Activated CD8-positive, alpha-beta memory T cell treated with anti-CD3 and anti-CD28 coated beads, Interleukin-2, amount 10 ng/mL, durations not matched to agents 7 days and 5 days (primary cell): Measurements from ENCODE around the gene BORCS6. TPM values are rescaled to one million over a fixed set of nuclear protein-coding genes. Genes with fewer than 3 reads are reported as not detected.
A peak's percentile ranks its signal among the peaks of the same experiment; 100 is the strongest.

Source experiments
- ATAC-seq: fragments of 150-1000 bp; cut with Tn5 transposase; one replicate; pipeline ENCODE4 v1.10.0; 2021; ENCODE audit warnings: moderate library complexity
- CTCF ChIA-PET: fragments of 350-600 bp; sonication (Branson Sonifier 250); formaldehyde crosslinking; loops from one replicate; lab custom pipeline; 2021; ENCODE audit warnings: antibody characterized with exemption; lab: Charles Lee
- DNase-seq: peaks from one replicate; pipeline ENCODE4 v3.0.0-alpha.2; 2020
- H3K27ac Mint-ChIP-seq: one replicate; pipeline ENCODE4 v1.8.0; 2021; ENCODE audit warnings: mild to moderate bottlenecking, mixed read lengths
- H3K27me3 Mint-ChIP-seq: one replicate; pipeline ENCODE4 v1.8.0; 2021; ENCODE audit warnings: mixed read lengths
- H3K36me3 Mint-ChIP-seq: one replicate; pipeline ENCODE4 v1.8.0; 2021; ENCODE audit warnings: mild to moderate bottlenecking, mixed read lengths
- H3K4me1 Mint-ChIP-seq: one replicate; pipeline ENCODE4 v1.8.0; 2021; ENCODE audit warnings: mixed read lengths
- H3K4me3 Mint-ChIP-seq: one replicate; pipeline ENCODE4 v1.8.0; 2021; ENCODE audit warnings: mild to moderate bottlenecking, moderate library complexity, mixed read lengths
- H3K9me3 Mint-ChIP-seq: one replicate; pipeline ENCODE4 v1.8.0; 2022; ENCODE audit warnings: low read depth, mixed read lengths
- total RNA-seq, 2 experiments: library from RNA; stranded (reverse); gene quantifications; one replicate each; pipeline ENCODE4 v1.2.3, GENCODE V29; 2021

BORCS6 gene
- total RNA-seq, 2 experiments from 2014 or later, result 14.9 to 16.8 TPM

DNA sequence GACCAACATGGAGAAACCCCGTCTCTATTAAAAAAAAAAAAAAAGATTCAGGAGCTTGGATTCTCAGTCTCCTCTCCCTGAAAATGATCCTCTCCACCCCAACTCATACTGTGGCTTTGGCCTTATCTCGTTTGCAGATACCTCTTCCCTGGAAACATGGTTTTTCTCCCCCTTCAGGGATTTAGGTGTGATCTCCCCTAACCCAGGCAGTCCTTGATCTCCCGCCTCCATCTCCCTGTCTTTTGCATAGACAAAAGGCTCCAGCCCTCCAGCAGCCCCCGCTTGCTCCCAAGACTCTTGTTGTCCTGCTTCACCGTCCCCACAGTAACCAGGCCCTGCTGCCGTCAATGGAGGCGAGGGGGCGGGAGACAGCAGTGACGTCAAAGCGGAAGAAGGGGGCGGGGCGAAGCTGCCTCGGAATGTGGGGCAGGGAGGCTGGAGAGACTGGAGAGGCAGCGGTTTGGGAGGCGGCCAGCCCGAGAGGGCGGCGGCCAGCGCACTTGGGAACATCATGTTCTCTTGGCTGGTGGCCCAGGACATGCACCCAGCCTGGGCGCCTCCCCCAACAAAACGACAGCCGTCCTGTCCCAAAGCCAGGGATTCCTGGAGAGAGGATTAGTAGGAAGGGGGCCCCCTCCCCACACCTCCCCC lies 35.9 kb downstream of the BORCS6 start:
- no peaks in the 10 kb centered on the region for H3K9me3 Mint-ChIP-seq
- CTCF ChIA-PET, result interaction anchor here (1.0 to 5.6 kb wide), 5 partner anchors 15 to 70 kb away, joined by 3 to 52 read pairs (median 3); no protein-coding TSS in a partner anchor
- H3K4me1 Mint-ChIP-seq, result peaks cover 28% of the 10 kb centered on the region
- peak; percentile 91 for DNase-seq
- peak overlapping the region; percentile 91 for H3K27ac Mint-ChIP-seq
- no peaks in the 10 kb centered on the region for H3K27me3 Mint-ChIP-seq
- peaks cover 4% of the 10 kb centered on the region for H3K36me3 Mint-ChIP-seq
- ATAC-seq, result peak; percentile 4
- no peak overlapping the region for H3K4me3 Mint-ChIP-seq

DNA sequence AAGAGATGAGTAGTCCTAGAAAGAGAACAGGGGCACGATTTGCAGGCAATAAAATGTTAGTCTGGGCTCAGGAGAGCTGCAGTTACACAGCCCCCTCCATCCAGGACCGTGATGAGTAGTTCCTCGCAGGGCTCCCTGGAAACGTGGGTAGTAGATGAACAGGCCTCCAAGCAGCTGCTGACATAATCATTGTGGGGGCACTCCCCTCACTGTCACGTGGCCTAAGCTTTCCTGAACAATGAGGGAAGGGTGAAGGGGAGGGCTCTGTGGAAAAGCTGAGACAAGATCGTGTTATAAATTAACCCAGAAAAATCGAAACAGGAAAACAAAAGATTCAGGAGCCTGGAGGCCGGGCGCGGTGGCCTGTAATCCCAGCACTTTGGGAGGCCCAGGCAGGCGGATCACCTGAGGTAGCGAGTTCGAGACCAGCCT lies 36.4 kb downstream of the BORCS6 start:
- peaks cover 5% of the 10 kb centered on the region for H3K36me3 Mint-ChIP-seq
- DNase-seq, result no peak
- H3K27ac Mint-ChIP-seq, result peak overlapping the region; percentile 91
- CTCF ChIA-PET, result interaction anchor here (0.7 to 5.6 kb wide), 6 partner anchors 11 to 70 kb away, joined by 3 to 52 read pairs (median 3); no protein-coding TSS in a partner anchor
- H3K4me3 Mint-ChIP-seq, result no peak overlapping the region
- H3K9me3 Mint-ChIP-seq, result no peaks in the 10 kb centered on the region
- no peak for ATAC-seq
- H3K4me1 Mint-ChIP-seq, result peaks cover 24% of the 10 kb centered on the region
- no peaks in the 10 kb centered on the region for H3K27me3 Mint-ChIP-seq

DNA sequence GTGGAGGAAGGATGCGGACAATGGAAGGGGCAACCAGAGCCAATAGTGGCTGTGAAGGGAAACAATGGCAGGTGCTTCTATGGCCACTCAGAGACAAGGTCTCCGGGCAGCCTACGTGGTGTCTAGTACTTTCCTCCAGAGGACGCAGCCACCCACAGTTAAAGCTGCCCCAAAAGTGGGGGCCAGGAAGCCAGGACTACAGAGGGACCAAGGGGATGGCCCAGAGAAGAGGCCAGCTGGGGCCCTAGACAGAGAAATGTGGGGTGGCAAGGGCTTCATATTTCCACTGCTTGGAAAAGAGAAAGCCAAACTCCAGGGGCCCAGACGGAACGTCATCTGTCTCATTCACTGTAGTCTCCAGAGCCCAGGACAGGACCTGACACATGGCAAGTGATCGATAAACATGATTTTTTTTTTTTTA lies 36.9 kb downstream of the BORCS6 start:
- Mint-ChIP-seq H3K27me3 (no peaks in the 10 kb centered on the region), H3K4me1 (peaks cover 21% of the 10 kb centered on the region), H3K27ac (peak overlapping the region; percentile 91), H3K4me3 (peak overlapping the region; percentile 90), H3K9me3 (no peaks in the 10 kb centered on the region), H3K36me3 (peaks cover 10% of the 10 kb centered on the region)
- DNase-seq (no peak), ATAC-seq (no peak)
- CTCF ChIA-PET, result interaction anchor here (0.7 to 5.6 kb wide), 6 partner anchors 11 to 71 kb away, joined by 3 to 52 read pairs (median 3); partner anchors contain the start of gene VAMP2

DNA sequence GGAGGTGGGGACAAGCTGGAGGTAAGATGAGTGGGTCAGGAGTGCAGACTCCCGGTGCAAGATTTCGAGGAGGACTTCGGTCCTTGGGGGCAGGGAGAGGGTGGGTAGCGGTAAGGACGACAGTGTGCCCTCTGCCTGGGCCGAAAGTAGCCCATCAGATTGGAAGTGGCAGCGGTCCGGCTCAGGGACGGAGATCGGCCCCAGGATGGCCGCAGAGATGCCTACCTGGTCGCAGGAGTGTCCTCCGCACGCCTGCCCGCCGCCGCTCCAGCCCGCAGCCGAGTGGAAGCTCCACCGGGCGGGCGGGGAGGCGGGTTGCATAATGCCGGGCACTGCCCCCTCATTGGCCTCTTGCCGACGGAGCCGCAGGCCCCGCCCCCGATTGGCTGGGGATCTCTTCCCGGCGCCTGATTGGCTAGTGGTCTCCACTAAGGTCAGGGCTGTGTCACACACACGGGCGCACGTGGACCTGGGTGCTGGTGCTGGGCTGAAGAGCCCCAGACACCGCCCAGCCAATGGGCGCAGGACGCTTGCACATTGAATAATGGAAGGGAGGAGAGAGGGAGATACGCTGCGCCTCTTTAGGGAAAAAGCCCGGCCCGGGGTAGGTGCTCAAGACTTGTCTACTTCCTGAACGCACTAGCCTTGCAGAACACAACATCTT lies 37.7 kb downstream of the BORCS6 start, which contains the start of gene PER1:
Gene PER1 (minus strand): TSS at position 293 of the 664 bp plus-strand sequence. CDS start 1,698 bp downstream, outside the sequence.
- CTCF ChIA-PET, result interaction anchor here (1.0 to 5.6 kb wide), 3 partner anchors 11 to 21 kb away, joined by 4 to 52 read pairs (median 5); partner anchors contain the start of gene VAMP2
- H3K9me3 Mint-ChIP-seq, result no peaks in the 10 kb centered on the region
- ATAC-seq (peak; percentile 35), DNase-seq (peak; percentile 94)
- H3K36me3 Mint-ChIP-seq, result peaks cover 12% of the 10 kb centered on the region
- H3K27me3 Mint-ChIP-seq, result no peaks in the 10 kb centered on the region
- peak within 1 kb of the TSS; percentile 91 for H3K27ac Mint-ChIP-seq
- H3K4me1 Mint-ChIP-seq, result peaks cover 21% of the 10 kb centered on the region
- H3K4me3 Mint-ChIP-seq, result peak within 1 kb of the TSS; percentile 90

DNA sequence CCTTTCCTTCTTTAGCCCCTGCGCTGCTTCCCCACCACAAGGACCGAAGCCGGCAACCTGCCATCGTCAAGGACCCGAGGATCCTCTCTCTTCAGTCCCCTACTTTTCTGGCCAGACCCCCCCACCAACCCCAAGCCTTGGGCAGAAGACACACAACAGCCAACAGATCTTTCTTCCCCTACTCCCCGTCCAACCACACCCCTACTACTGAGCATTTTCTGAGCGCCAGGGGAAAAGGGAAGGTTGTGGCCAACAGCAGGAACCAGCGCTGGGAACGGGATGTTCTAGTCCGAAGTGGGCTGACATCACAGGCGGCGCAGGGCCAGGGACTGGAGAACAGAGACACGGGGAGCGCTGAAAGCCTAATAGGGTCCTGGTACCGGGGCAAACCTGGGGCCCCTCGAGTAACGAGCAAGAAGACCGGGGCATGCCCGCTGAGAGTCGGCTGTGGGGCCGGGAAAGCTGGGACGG lies 38.3 kb downstream of the BORCS6 start:
- CTCF ChIA-PET, result interaction anchor here (1.0 to 5.6 kb wide), 6 partner anchors 12 to 32 kb away, joined by 4 to 52 read pairs (median 4); partner anchors contain the start of gene VAMP2
- H3K4me1 Mint-ChIP-seq, result peaks cover 21% of the 10 kb centered on the region
- DNase-seq, result peak; percentile 64
- ATAC-seq, result peak; percentile 0
- peak overlapping the region; percentile 90 for H3K4me3 Mint-ChIP-seq
- H3K9me3 Mint-ChIP-seq, result no peaks in the 10 kb centered on the region
- no peaks in the 10 kb centered on the region for H3K27me3 Mint-ChIP-seq
- H3K36me3 Mint-ChIP-seq, result peaks cover 15% of the 10 kb centered on the region
- peak overlapping the region; percentile 91 for H3K27ac Mint-ChIP-seq

DNA sequence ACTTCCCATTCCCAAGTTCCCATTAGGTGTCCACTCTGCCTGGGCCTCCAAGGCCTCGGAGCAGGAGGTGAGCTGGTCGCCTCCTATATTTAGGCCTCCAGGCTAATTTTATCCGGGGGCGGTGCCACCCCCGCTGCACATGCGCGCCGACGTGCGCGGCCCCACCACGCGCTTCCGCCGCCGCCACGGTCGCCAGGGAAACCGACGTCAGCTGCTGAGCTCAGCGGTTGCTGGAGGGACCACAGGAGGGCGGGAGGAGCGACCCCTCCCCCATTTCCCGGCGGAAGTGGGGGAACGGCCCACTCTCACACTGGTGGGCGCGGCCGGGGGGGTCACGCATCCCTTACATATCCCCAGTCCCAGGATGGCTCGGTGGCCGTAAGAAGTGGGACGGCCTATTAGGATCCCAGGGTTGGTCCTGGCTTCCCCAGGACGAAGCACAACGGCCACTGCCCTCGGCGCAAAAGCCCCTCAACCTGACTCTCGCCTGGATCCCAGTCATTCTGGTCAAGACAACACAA lies 38.8 kb downstream of the BORCS6 start:
- Mint-ChIP-seq H3K4me1 (peaks cover 21% of the 10 kb centered on the region), H3K27me3 (no peaks in the 10 kb centered on the region), H3K4me3 (peak overlapping the region; percentile 90), H3K36me3 (peaks cover 19% of the 10 kb centered on the region), H3K9me3 (no peaks in the 10 kb centered on the region), H3K27ac (peak overlapping the region; percentile 91)
- CTCF ChIA-PET, result interaction anchor here (0.9 to 5.6 kb wide), 7 partner anchors 8 to 39 kb away, joined by 3 to 52 read pairs (median 4); partner anchors contain the start of genes BORCS6 and VAMP2
- DNase-seq, result peak; percentile 94
- ATAC-seq, result peak; percentile 47

- Mint-ChIP-seq H3K4me3 (peak overlapping the region; percentile 90), H3K27me3 (no peaks in the 10 kb centered on the region), H3K9me3 (no peaks in the 10 kb centered on the region), H3K27ac (peak overlapping the region; percentile 91), H3K36me3 (peaks cover 23% of the 10 kb centered on the region), H3K4me1 (peaks cover 21% of the 10 kb centered on the region)
- DNase-seq, result no peak
- CTCF ChIA-PET, result interaction anchor here (0.9 to 5.6 kb wide), 7 partner anchors 9 to 40 kb away, joined by 3 to 52 read pairs (median 4); partner anchors contain the start of genes BORCS6 and VAMP2
- ATAC-seq, result no peak
Observed at GRCh38 chr17:8150194-8151119, 39.5 kb downstream of the BORCS6 start.

- Mint-ChIP-seq H3K4me1 (peaks cover 21% of the 10 kb centered on the region), H3K4me3 (no peak overlapping the region)
Observed at GRCh38 chr17:8149419-8150193, 40.4 kb downstream of the BORCS6 start.

GRCh38 chr17:8148560-8148959 lies 41.4 kb downstream of the BORCS6 start:
- DNase-seq (no peak), ATAC-seq (no peak)
- Mint-ChIP-seq H3K27me3 (no peaks in the 10 kb centered on the region), H3K4me1 (peaks cover 19% of the 10 kb centered on the region), H3K27ac (no peak overlapping the region), H3K36me3 (peaks cover 27% of the 10 kb centered on the region), H3K4me3 (no peak overlapping the region), H3K9me3 (no peaks in the 10 kb centered on the region)
- CTCF ChIA-PET, result interaction anchor here (1.0 to 1.2 kb wide), 2 partner anchors 10 to 54 kb away, joined by 3 to 7 read pairs; no protein-coding TSS in a partner anchor

More at GRCh38 chr17:8149419-8150193, 40.4 kb downstream of the BORCS6 start:
- ATAC-seq, result no peak
- no peaks in the 10 kb centered on the region for H3K27me3 Mint-ChIP-seq
- CTCF ChIA-PET, result interaction anchor here (1.2 to 5.6 kb wide), 2 partner anchors 10 to 55 kb away, joined by 3 to 52 read pairs; no protein-coding TSS in a partner anchor
- H3K27ac Mint-ChIP-seq, result no peak overlapping the region
- no peak for DNase-seq
- H3K9me3 Mint-ChIP-seq, result no peaks in the 10 kb centered on the region
- peaks cover 23% of the 10 kb centered on the region for H3K36me3 Mint-ChIP-seq

- peaks cover 27% of the 10 kb centered on the region for H3K36me3 Mint-ChIP-seq
- peaks cover 13% of the 10 kb centered on the region for H3K4me1 Mint-ChIP-seq
- CTCF ChIA-PET, result interaction anchor here (1.0 kb wide), 1 partner anchor 9 kb away, joined by 7 read pairs; no protein-coding TSS in a partner anchor
Observed at GRCh38 chr17:8147805-8148404, 42.1 kb downstream of the BORCS6 start.

DNA sequence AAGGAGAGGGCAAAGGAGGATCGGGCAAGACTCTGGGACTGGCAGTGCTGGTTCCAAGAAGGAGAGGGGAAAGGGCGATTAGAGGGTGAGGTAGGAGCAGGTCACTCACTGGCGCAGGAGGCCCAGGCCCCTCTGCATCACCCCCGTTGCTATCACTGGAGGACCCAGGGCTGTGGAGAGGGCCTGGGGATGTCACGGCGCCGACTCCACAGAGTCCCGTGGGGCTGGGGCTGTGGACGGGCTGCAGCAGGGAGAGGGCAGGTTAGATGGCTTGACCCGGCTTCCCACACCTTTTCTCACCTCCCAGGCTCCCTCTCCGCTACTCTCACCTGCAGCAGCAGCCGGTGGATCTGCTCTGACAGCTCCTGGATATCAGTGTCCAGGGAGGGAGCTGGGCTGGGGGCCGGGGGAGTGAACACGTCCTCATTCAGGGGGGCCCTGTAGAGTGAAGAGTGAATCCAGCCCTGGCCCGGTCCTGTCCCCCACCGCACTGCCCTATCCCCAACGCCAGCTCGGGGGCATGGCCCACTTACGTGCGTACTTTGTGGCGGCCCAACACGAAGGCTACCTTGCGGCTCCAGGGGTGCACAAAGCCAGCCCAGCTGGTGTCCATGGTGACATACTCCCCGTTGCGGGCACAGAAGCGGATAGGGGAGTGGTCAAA lies 42.7 kb downstream of the BORCS6 start:
- Mint-ChIP-seq H3K4me3 (no peak overlapping the region), H3K9me3 (no peaks in the 10 kb centered on the region), H3K36me3 (peaks cover 27% of the 10 kb centered on the region), H3K27me3 (no peaks in the 10 kb centered on the region), H3K4me1 (peaks cover 6% of the 10 kb centered on the region), H3K27ac (peak overlapping the region; percentile 22)
- ATAC-seq (no peak), DNase-seq (no peak)
- CTCF ChIA-PET, result interaction anchor here (1.0 kb wide), 1 partner anchor 9 kb away, joined by 7 read pairs; no protein-coding TSS in a partner anchor

More at GRCh38 chr17:8147805-8148404, 42.1 kb downstream of the BORCS6 start:
- ATAC-seq, result no peak
- no peak for DNase-seq
- Mint-ChIP-seq H3K27me3 (no peaks in the 10 kb centered on the region), H3K27ac (peak overlapping the region; percentile 22), H3K4me3 (no peak overlapping the region), H3K9me3 (no peaks in the 10 kb centered on the region)
